Esophagus muscularis mucosa (tissue), 3 donors: ENCODE measurements around the gene ULBP1.

Source experiments
- POLR2A ChIP-seq: fragments of 450-650 bp; IDR thresholded peaks from one replicate; pipeline ENCODE4 v1.6.1; 2017; ENCODE audit warnings: antibody characterized with exemption, moderate library complexity, mild to moderate bottlenecking, low read depth
- TF ChIP-seq, protein P1 (sequence below), 3 experiments: fragments of 200-600 bp in 2 of 3; fragments of 450-650 bp in 1 of 3; sonication (generic) in 2 of 3; IDR thresholded peaks; one replicate each; pipeline ENCODE4 v1.5.1; 2017 to 2019; ENCODE audit warnings: antibody characterized with exemption in 3 of 3, mild to moderate bottlenecking in 2 of 3, moderate library complexity in 1 of 3

DNA sequence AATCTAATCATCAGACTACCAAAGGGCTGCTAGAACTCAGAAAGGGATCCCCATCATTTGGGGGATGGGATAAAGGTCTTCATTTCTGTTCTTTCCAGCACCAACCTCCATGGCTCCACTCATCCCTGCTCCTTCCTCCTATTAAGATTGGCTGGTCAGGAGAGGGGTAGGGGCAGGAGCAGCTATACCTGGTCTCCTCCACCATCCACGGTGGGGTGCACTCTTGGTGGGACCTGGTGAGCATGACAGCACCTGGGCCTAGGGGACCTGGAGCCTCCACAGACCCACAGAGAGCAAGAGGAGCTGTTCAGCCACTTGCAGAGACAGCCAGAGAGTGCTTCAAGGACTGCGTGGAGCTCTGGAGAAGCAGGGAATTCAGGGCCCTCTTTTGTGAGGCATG is 28.1 kb upstream of the ULBP1 start:
- TF ChIP-seq, protein P1, sequence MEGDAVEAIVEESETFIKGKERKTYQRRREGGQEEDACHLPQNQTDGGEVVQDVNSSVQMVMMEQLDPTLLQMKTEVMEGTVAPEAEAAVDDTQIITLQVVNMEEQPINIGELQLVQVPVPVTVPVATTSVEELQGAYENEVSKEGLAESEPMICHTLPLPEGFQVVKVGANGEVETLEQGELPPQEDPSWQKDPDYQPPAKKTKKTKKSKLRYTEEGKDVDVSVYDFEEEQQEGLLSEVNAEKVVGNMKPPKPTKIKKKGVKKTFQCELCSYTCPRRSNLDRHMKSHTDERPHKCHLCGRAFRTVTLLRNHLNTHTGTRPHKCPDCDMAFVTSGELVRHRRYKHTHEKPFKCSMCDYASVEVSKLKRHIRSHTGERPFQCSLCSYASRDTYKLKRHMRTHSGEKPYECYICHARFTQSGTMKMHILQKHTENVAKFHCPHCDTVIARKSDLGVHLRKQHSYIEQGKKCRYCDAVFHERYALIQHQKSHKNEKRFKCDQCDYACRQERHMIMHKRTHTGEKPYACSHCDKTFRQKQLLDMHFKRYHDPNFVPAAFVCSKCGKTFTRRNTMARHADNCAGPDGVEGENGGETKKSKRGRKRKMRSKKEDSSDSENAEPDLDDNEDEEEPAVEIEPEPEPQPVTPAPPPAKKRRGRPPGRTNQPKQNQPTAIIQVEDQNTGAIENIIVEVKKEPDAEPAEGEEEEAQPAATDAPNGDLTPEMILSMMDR (IDR thresholded peaks at IDR 0.05), result no peak
- TF ChIP-seq POLR2A, result no peak
